Cardiac fibroblast (primary cell): ENCODE data around the gene SLC22A23.

ENCODE experiments used
- DNase-seq, 2 donors: peaks; one replicate each; pipeline versions ENCODE4 v3.0.0 to v3.0.0-alpha.2; 2010; ENCODE audit warnings: low read depth in 2 of 2
- H3K4me3 ChIP-seq, 2 donors: replicated peaks in 1 of 2; 1 replicate in 1 of 2; 2 replicates in 1 of 2; pipeline ENCODE4 v1.5.1; 2011; ENCODE audit warnings: low read depth in 2 of 2, low read length in 2 of 2, mild to moderate bottlenecking in 2 of 2, moderate library complexity in 1 of 2
- CTCF ChIP-seq: IDR thresholded peaks from one replicate; pipeline ENCODE4 v1.5.1; 2011; ENCODE audit warnings: low read depth, mild to moderate bottlenecking, low read length, inconsistent platforms

SLC22A23 gene

GRCh38 chr6:3292431-3293197 is 164.2 kb downstream of the SLC22A23 start:
- TF ChIP-seq CTCF, result no peak
- DNase-seq, result no peak
- no peak overlapping the region for H3K4me3 ChIP-seq

- no peak for TF ChIP-seq CTCF
- H3K4me3 ChIP-seq, result no peak overlapping the region
- DNase-seq, result peak; percentile 6 to 18
Measured at GRCh38 chr6:3291987-3292386, 164.9 kb downstream of the SLC22A23 start.

GRCh38 chr6:3291346-3291745 is 165.5 kb downstream of the SLC22A23 start:
- no peak overlapping the region for H3K4me3 ChIP-seq
- TF ChIP-seq CTCF, result no peak
- no peak for DNase-seq

- TF ChIP-seq CTCF, result no peak
- DNase-seq, result no peak
Measured at GRCh38 chr6:3290931-3291211, 166.0 kb downstream of the SLC22A23 start.

GRCh38 chr6:3290149-3290930 is 166.5 kb downstream of the SLC22A23 start:
- DNase-seq, result no peak
- H3K4me3 ChIP-seq, result no peak overlapping the region
- no peak for TF ChIP-seq CTCF

More at GRCh38 chr6:3290931-3291211, 166.0 kb downstream of the SLC22A23 start:
- no peak overlapping the region for H3K4me3 ChIP-seq

GRCh38 chr6:3289664-3290055 is 167.2 kb downstream of the SLC22A23 start:
- TF ChIP-seq CTCF, result no peak
- H3K4me3 ChIP-seq, result no peak overlapping the region
- no peak for DNase-seq
